Bronchial smooth muscle cell (primary cell): ENCODE results near the gene KCTD1. TPM values are rescaled to one million over a fixed set of nuclear protein-coding genes. Genes with fewer than 3 reads are reported as not detected.

ENCODE experiments used
- total RNA-seq: library from RNA; depleted of rRNA; stranded (reverse); fragments of >200 nt; gene quantifications from 2 replicates; pipeline ENCODE4 v1.2.1, GENCODE V29; 2014

KCTD1 gene
- total RNA-seq, result 5.5 and 7.2 TPM in 2 replicates

DNA sequence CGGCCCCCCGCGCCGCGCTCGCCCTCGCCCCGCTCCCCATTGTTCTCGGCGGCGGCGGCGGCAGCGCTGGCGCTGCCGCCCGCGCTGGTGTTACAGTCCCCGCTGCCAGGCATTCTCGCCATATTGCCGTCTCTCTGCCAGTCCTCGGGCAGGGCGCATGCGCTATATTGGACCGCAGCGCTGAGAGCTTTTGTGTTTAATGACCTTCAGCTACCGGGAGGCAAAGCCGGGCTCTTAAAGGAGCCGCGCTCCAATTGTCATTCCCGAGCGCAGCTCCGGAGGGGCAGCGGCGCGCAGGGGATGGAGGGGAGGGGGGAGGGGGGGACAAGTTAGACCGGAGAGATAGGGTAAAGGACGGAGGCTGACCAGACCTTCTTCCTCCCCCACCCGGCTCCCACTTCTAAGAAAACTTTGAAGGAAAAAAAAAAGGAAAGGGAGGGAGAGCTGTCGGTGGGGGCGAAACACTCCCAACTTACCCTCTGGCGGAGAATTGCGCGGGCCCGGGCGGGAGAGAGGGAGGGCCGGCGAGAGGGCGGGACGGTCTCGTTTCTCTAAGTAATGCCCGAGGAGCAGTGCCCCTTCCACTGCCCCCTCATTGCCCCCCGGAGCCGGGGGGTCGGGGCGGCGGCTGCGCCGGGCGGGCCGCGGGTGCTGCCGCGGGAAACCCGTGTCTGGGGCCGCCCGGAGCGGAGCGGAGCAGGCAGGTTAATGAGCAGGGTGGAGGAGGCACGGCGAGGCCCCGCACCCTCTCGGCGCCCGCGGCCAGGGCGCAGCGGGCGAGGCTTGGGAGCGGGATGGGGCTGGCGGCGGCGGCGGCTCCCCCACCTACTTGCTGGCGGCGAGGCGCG is at the start of gene KCTD1:
TSS of gene KCTD1 (minus strand) at position 139 of the 848 bp plus-strand sequence. CDS start at position 122, 17 bp downstream.

